ENCODE measurements around the gene LRRC4C.
A peak's percentile ranks its signal among the peaks of the same experiment; 100 is the strongest.

- no peak for TF ChIP-seq YY1 (IDR thresholded peaks at IDR 0.05)
- no peak for TF ChIP-seq ATF3 (IDR thresholded peaks at IDR 0.05)
- TF ChIP-seq CTCF (IDR thresholded peaks at IDR 0.05; ENCODE audit: low read depth, low read length, missing input control), result peak; percentile 47
- no peak for TF ChIP-seq MAX (IDR thresholded peaks at IDR 0.05)
- no peak for TF ChIP-seq RXRA (IDR thresholded peaks at IDR 0.05)
- no peak for TF ChIP-seq SP1 (IDR thresholded peaks at IDR 0.05)
- TF ChIP-seq RAD21 (IDR thresholded peaks at IDR 0.05), result peak; percentile 92 to 97
- TF ChIP-seq JUND (IDR thresholded peaks at IDR 0.05), result no peak
- no peak for TF ChIP-seq GABPA (IDR thresholded peaks at IDR 0.05 in 1 of 2, conservative IDR thresholded peaks at IDR 0.05 in 1 of 2)
- TF ChIP-seq REST (IDR thresholded peaks at IDR 0.05), result no peak
- TF ChIP-seq TAF1 (conservative IDR thresholded peaks at IDR 0.05), result no peak
These were observed 27.7 kb downstream of the LRRC4C start for GRCh38 chr11:41431784-41432183.

All from liver (tissue), 3 donors.